ENCODE results near the gene NUP107. TPM values are rescaled to one million over a fixed set of nuclear protein-coding genes. Genes with fewer than 3 reads are reported as not detected.

NUP107 gene
- total RNA-seq, 2 donors from 2014 or later = 31.3 to 56.6 TPM

DNA sequence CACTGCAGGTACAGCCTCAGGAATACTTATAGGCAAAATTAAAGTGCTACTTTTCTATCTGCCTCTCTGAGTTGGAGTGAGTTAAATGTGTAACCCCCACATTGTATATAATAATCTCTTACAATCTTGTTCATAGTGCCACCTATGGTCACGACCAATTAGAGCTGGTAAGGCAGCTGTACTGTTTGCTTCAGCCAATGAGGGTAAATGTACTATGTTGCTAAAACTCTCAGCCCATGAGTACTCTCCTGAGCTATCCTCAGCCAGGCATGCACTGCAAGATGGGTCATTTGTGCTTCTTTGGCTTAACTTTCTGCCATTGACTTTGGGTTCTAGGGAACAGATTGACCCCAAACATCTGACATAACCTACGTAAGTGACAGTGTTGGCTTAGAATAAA, 106.2 kb downstream of the NUP107 start:
- Histone ChIP-seq H3K27me3 (no peaks in the 10 kb centered on the region), H3K4me1 (no peaks in the 10 kb centered on the region), H3K9ac (ENCODE audit: low read depth in 2 of 2, low read length in 2 of 2) (no peak overlapping the region), H3K27ac (no peak overlapping the region), H3K4me3 (no peak overlapping the region), H3K36me3 (no peaks in the 10 kb centered on the region), H3K9me3 (no peaks in the 10 kb centered on the region)
- no peak for DNase-seq
- intact Hi-C loops (cut with DNase I) = no loop called here
- TF ChIP-seq CTCF (IDR thresholded peaks at IDR 0.05) = no peak

DNA sequence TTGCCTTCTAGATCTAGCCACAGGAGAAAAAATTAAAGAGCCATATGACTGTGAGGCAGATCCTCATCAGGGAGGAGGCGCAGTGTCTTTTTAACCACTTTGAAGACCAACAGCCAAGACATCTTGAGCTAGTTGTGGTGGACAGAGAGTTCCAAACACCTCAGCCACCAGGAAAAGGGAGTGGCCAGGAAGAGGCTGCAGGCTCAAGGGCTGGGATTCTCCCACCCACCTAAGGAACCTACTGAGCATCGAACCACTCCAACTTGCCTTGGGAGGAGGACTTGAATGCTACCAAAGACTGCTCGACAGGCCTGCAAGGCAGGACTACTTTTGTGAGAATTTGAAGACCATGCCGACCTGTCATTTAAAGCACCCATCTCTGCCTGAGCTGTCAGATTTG, 106.7 kb downstream of the NUP107 start:
- no peaks in the 10 kb centered on the region for H3K9me3 ChIP-seq
- DNase-seq = no peak
- no peak for TF ChIP-seq CTCF (IDR thresholded peaks at IDR 0.05)
- no peak overlapping the region for H3K4me3 ChIP-seq
- H3K9ac ChIP-seq (ENCODE audit: low read depth in 2 of 2, low read length in 2 of 2) = no peak overlapping the region
- H3K36me3 ChIP-seq = no peaks in the 10 kb centered on the region
- no peaks in the 10 kb centered on the region for H3K4me1 ChIP-seq
- H3K27me3 ChIP-seq = no peaks in the 10 kb centered on the region
- intact Hi-C loops (cut with DNase I) = no loop called here
- no peak overlapping the region for H3K27ac ChIP-seq

DNA sequence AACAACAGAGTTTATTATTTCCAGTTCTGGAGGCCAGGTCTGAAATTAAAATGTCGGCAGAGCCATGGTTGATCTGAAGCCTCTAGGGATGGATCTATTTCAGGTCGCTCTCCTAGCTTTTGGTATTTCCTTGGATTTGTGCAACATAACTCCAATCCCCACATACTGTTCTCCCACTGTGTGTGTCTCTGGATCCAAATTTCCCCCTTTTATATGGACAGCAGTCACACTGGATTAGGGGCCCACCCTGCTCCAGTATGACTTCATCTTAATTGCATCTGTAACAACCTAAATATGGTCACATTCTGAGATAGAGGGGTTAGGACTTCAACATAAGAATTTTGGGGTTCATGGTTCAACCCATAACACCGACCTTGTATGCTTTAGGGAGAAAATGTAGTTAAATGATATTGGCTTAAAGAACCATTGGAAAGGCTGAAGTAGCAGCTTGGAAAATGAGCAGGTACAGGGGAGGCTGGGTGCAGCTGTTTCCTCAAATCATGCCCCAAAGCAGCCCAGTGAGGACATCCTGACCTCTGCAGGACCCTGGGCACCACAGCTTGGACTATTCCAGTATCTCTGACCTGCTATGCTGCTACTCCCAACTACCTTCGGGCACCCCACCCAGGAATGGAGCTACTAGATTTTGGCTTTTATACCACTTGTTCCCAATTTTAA, 107.3 kb downstream of the NUP107 start:
- no peak for TF ChIP-seq CTCF (IDR thresholded peaks at IDR 0.05)
- no peak overlapping the region for H3K27ac ChIP-seq

DNA sequence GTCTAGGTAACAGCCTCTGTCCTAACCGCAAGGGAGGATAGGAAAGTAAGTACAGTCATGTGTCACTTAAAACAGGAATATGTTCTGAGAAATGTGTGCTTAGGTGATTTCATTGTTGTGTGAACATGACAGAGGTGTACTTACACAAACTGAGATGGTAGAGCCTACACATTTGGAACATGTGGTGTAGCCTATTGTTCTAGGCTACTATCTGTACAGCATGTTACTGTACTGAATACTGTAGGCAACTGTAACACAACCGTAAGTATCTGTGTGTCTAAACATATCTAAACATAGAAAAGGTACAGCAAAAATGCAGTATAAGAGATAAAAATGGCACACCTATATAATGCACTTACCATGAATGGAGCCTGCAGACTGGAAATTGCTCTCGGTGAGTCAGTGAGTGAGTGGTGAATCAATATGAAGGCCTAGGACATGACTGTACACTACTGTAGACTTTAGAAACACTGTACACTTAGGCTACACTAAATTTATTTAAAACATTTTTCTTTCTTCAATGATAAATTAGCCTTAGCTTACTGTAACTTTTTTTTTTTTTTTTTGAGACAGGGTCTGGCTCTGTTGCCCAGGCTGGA, 108.0 kb downstream of the NUP107 start:
- no peak for TF ChIP-seq CTCF (IDR thresholded peaks at IDR 0.05)
- DNase-seq = no peak
- no peak overlapping the region for H3K9ac ChIP-seq (ENCODE audit: low read depth in 2 of 2, low read length in 2 of 2)
- H3K36me3 ChIP-seq = no peaks in the 10 kb centered on the region
- H3K9me3 ChIP-seq = no peaks in the 10 kb centered on the region
- no peak overlapping the region for H3K27ac ChIP-seq
- H3K4me3 ChIP-seq = no peak overlapping the region
- H3K4me1 ChIP-seq = no peaks in the 10 kb centered on the region
- no peaks in the 10 kb centered on the region for H3K27me3 ChIP-seq
- intact Hi-C loops (cut with DNase I) = no loop called here

More for the DNA sequence above, 107.3 kb downstream of the NUP107 start:
- no peak for DNase-seq
- Histone ChIP-seq H3K27me3 (no peaks in the 10 kb centered on the region), H3K4me3 (no peak overlapping the region), H3K9ac (ENCODE audit: low read depth in 2 of 2, low read length in 2 of 2) (no peak overlapping the region), H3K36me3 (no peaks in the 10 kb centered on the region), H3K9me3 (no peaks in the 10 kb centered on the region), H3K4me1 (no peaks in the 10 kb centered on the region)
- intact Hi-C loops (cut with DNase I) = no loop called here

Other genes with a start within 250 kb of the NUP107 start
- 100 to 1,000 TPM; 112 to 198 TPM for gene RAP1B, start 76.1 kb upstream of the NUP107 start, total RNA-seq
- 1 to 10 TPM; 6.8 to 7.1 TPM for gene SLC35E3, start 59.2 kb downstream of the NUP107 start, total RNA-seq
- gene MDM2, start 121.2 kb downstream of the NUP107 start, total RNA-seq = 100 to 1,000 TPM in 1 of 2 donors, 10 to 100 TPM in 1; 94.8 to 107 TPM
- 10 to 100 TPM; 30.0 to 40.3 TPM for gene CPM, start 246.2 kb downstream of the NUP107 start, total RNA-seq

All from colonic mucosa (tissue), 4 donors.